GM20000 (cell line): ENCODE data around the gene CPNE4.

Source experiments
- DNase-seq: peaks from one replicate; pipeline ENCODE4 v3.0.0; 2012; ENCODE audit warnings: low spot score
- TF ChIP-seq, protein P1 (sequence below): IDR thresholded peaks from 2 replicates; pipeline ENCODE4 v1.5.1; 2012; ENCODE audit warnings: mild to moderate bottlenecking, control low read depth; ENCODE audit errors: extremely low read depth, missing control alignments

CPNE4 gene

DNA sequence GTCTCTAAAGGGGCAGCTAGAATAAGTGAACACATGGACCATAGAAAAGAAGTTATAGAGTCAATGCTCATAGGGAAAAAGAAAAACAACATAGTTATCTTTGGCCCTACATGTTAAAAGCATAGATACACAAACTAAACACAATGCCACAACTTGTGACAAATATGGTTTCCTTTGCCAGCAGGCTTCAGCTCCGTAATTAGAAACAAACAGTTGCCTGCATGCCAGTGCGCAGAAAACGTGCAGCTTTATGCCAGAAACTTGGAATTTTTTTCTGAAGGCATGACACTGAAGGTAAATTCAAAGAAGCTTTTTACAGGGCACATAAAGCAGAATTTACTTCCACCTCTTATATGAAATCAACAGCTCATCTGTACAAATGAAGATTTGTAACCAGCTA, 2.2 kb upstream of the CPNE4 start:
- DNase-seq: no peak
- TF ChIP-seq, protein P1, sequence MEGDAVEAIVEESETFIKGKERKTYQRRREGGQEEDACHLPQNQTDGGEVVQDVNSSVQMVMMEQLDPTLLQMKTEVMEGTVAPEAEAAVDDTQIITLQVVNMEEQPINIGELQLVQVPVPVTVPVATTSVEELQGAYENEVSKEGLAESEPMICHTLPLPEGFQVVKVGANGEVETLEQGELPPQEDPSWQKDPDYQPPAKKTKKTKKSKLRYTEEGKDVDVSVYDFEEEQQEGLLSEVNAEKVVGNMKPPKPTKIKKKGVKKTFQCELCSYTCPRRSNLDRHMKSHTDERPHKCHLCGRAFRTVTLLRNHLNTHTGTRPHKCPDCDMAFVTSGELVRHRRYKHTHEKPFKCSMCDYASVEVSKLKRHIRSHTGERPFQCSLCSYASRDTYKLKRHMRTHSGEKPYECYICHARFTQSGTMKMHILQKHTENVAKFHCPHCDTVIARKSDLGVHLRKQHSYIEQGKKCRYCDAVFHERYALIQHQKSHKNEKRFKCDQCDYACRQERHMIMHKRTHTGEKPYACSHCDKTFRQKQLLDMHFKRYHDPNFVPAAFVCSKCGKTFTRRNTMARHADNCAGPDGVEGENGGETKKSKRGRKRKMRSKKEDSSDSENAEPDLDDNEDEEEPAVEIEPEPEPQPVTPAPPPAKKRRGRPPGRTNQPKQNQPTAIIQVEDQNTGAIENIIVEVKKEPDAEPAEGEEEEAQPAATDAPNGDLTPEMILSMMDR: no peak

DNA sequence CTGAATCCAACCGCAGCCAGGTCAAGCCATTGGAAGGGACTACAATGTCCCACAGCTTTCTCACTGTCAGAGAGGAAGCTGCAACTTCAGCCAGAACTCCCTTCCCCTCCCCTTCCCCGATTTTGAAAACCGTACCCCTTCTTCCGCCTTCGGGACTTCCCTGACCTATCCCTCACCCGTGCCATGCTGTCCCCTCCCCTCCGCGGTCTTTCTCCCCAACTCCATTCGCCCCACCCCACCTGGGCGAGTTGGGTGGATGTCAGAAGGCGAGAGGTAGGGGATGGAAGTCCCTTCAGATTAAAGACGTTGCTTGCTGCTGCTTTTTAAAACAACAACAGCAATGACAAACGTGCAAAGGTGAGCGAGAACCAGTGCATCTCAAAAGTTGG, 723 bp downstream of the CPNE4 start:
- no peak for DNase-seq
- TF ChIP-seq, protein P1: no peak

DNA sequence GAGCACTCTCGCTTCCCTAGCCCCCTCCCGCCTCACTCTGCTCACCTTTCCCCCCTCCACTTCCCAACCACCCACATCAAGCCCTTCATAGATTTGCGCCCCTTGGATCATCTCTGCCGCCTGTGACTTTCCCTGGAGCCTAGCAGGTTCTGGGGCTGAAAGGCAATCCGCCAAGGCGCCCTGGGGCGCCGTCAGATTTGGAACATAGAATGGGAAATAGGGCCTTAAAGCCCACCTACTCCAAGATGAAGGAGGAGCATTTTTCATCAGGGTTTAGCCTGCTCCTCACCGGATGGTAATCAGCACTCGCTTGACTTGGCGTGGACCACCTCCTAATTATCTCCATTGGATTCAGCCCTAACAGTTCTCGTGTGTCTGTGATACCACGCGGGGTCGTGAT, 1.3 kb downstream of the CPNE4 start:
- no peak for DNase-seq
- TF ChIP-seq, protein P1: no peak

DNA sequence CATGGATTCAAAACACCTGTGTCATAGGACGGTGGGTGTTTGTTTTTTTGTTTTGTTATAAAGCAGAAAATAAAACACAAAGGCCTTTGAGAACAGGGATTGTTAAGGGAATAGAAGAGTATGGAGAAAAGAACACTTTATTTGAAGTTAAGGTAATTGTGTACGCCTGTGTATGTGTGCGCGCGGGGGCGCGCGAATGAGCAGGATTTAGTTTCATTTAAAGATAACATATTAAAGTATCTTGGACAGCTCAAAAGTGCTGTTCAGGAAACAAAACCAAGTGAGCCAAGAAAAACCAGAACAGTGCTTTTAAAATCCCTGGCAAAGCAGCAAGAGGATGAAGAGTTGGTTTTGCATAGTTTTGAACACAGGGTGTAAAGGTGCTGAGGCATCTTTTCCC, 1.9 kb downstream of the CPNE4 start:
- TF ChIP-seq, protein P1: no peak
- DNase-seq: no peak

DNA sequence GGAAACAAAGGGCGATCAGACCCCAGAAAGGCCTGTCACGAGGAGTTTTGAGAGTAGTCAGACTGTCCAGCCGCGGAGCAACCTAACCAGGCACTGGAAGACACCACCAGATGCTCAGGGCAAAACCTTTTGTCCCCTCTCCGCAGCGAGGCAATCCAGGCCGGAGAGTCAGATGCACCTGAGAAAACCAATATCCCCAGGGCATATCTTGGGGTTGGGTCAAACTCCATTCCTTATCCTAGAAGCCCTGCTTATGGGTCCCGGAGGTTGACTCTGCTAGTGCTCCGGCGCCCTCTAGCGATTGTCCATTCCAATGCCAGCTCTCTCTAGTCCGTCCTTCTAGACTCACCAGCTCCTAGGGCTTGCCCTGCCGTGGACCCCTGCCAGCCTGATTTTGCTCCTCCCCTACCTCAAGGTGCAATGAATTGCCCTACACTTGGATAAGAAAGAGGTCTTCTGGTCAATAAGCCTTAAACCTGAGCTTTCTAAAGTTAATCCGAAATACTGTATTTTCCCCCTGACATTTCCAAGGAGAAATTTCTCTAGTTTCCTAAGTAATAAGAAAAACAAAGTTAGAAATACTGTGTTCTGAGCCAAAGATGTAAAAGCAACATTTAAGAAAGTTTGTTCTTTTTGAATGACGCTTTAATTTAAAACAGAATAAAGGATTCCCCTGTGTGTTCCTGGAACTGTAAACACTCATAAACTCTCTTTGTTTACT, 5.5 kb downstream of the CPNE4 start:
- TF ChIP-seq, protein P1: peak; percentile 87
- peak; percentile 84 for DNase-seq

DNA sequence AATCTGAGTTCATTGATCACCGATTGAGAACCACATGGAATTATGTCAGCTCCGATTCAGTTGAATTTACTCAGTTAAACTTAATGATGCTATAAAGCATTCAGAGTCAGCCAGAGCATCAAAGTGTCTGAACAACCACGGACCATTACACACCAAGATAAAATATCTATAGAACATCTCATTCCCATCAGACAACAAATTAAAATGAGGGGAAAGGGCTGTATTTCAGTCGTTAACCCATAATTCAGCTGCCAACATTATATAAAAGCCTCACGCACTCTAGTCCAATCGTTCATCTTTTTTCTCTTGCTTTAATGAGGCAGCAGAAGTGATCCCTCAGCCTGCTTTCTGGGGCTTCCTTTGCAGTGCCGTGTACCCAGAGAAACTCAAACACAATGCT, 11.9 kb downstream of the CPNE4 start:
- TF ChIP-seq, protein P1: no peak
- DNase-seq: no peak

DNA sequence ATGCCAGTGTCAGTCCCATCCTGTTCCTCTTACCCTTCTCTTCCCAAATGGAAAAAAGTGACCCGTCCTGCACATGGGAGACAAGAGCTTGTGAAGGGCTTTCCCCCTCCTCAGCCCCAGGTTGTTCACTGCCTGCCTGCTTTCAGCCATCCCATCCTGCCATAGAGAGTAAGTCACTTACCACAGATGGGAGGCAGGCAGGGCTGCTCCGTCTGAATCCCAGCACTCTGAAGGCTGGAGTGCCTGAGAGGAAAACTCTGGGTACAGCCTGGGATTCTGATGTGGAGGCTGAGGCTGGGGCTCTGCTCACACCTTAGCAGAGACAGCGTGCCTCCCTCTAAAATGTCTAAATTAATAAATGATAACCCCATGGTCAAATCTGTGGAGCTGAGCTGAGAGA, 14.8 kb downstream of the CPNE4 start:
- DNase-seq: no peak
- TF ChIP-seq, protein P1: no peak
